ENCODE results near the gene ANXA9.

The ANXA9 gene

DNA sequence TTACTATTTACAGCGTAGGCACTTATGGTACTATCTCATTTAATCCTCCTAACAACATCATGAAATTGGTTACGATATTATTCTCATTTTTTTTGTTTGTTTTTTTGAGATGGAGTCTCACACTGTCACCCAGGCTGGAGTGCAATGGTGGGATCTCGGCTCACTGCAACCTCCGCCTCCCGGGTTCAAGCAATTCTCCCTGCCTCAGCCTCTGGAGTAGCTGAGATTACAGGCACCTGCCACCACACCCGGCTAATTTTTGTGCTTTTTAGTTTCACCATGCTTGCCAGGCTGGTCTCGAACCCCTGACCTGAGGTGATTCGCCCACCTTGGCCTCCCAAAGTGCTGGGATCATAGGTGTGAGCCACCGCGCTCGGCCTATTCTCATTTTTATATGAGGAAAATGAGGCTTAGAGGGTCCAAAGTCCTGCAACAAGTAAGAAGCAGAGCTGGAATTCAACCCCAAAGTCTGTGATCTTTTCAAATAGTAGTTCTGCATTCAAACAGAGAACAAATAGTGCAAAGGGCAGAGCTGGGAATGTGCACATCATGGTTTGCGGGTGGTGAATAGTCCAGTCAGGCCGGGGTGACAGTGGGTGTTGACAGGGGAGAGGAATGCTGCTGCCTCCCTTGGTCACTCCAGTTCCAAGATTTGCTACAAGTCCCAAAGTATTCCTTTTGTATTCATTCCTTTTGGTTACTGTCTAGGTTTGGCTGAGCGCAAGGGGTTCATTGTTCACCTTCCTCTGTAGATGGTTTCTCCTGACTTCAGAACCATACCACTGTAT is 30.8 kb downstream of the ANXA9 start:
- Histone ChIP-seq H3K4me3 (ENCODE audit: low read depth, low read length) (no peak overlapping the region), H3K36me3 (ENCODE audit: control insufficient read depth in 2 of 2, insufficient read depth in 1 of 2, low read length in 2 of 2) (peaks cover 0 to 10% of the 10 kb centered on the region in 2 experiments; a peak in 1 of 3 replicates), H3K27ac (ENCODE audit: extremely low read depth, low read depth, low read length) (no peak overlapping the region), H3K9me3 (ENCODE audit: control insufficient read depth, insufficient read depth, low read depth, low read length) (no peaks in the 10 kb centered on the region), H3K4me1 (ENCODE audit: control insufficient read depth, insufficient read depth, low read length) (0 out of 2 replicates have a peak, but pooled peaks cover under 1% of the 10 kb centered on the region)
- CTCF ChIA-PET, result interaction anchor here (0.6 kb wide), 1 partner anchor 42 kb away, joined by 4 read pairs; no protein-coding TSS in a partner anchor
- TF ChIP-seq ZNF664 (tag by site-specific recombination; IDR thresholded peaks at IDR 0.05) (peak; percentile 97), REPIN1 (tag by site-specific recombination; IDR thresholded peaks at IDR 0.05; ENCODE audit: low read depth) (peak; percentile 87; the same call in 1 of the 2 replicates)
- TF ChIP-seq, protein P1, sequence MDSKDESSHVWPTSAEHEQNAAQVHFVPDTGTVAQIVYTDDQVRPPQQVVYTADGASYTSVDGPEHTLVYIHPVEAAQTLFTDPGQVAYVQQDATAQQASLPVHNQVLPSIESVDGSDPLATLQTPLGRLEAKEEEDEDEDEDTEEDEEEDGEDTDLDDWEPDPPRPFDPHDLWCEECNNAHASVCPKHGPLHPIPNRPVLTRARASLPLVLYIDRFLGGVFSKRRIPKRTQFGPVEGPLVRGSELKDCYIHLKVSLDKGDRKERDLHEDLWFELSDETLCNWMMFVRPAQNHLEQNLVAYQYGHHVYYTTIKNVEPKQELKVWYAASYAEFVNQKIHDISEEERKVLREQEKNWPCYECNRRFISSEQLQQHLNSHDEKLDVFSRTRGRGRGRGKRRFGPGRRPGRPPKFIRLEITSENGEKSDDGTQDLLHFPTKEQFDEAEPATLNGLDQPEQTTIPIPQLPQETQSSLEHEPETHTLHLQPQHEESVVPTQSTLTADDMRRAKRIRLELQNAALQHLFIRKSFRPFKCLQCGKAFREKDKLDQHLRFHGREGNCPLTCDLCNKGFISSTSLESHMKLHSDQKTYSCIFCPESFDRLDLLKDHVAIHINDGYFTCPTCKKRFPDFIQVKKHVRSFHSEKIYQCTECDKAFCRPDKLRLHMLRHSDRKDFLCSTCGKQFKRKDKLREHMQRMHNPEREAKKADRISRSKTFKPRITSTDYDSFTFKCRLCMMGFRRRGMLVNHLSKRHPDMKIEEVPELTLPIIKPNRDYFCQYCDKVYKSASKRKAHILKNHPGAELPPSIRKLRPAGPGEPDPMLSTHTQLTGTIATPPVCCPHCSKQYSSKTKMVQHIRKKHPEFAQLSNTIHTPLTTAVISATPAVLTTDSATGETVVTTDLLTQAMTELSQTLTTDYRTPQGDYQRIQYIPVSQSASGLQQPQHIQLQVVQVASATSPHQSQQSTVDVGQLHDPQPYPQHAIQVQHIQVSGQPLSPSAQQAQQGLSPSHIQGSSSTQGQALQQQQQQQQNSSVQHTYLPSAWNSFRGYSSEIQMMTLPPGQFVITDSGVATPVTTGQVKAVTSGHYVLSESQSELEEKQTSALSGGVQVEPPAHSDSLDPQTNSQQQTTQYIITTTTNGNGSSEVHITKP (tag by site-specific recombination; IDR thresholded peaks at IDR 0.05), result peak; percentile 93
- TF ChIP-seq, protein P2, sequence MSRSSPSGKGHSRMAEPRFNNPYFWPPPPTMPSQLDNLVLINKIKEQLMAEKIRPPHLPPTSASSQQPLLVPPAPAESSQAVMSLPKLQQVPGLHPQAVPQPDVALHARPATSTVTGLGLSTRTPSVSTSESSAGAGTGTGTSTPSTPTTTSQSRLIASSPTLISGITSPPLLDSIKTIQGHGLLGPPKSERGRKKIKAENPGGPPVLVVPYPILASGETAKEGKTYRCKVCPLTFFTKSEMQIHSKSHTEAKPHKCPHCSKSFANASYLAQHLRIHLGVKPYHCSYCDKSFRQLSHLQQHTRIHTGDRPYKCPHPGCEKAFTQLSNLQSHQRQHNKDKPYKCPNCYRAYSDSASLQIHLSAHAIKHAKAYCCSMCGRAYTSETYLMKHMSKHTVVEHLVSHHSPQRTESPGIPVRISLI (tag by site-specific recombination; IDR thresholded peaks at IDR 0.05), result no peak
- POLR2A ChIA-PET, result interaction anchor here (0.7 kb wide), 1 partner anchor 29 kb away, joined by 3 read pairs; no protein-coding TSS in a partner anchor

DNA sequence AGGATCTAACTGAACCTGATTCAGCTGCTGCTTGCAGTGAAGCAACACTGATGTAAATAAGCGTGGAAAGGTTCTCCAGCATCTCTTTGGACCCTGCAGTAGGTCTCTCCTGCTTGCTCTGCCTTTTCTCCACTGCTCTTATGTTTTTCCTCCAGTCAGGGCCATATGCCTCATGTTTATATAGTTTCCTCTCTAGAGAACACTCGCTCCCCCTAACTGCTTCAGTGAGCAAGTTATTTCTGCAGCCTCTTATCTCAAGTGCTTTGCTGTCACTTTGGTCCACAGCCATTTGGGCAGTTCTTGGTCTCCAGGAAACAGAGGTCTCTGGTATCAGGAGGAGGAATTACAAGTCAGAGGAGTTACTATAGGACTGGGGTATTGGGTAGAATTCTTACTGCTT is 31.4 kb downstream of the ANXA9 start:
- H3K4me1 ChIP-seq (ENCODE audit: control insufficient read depth, insufficient read depth, low read length), result no peaks in the 10 kb centered on the region
- CTCF ChIA-PET, result interaction anchor here (0.6 kb wide), 1 partner anchor 42 kb away, joined by 4 read pairs; no protein-coding TSS in a partner anchor
- TF ChIP-seq ZNF596 (tag by site-specific recombination; IDR thresholded peaks at IDR 0.05) (0 out of 2 replicates have a peak, but pooled peaks have one; percentile 26), ZNF366 (tag by site-specific recombination; conservative IDR thresholded peaks at IDR 0.05) (no peak), ZNF501 (tag by site-specific recombination; IDR thresholded peaks at IDR 0.05) (no peak), SP3 (tag by site-specific recombination; IDR thresholded peaks at IDR 0.05) (no peak), TRIM28 (IDR thresholded peaks at IDR 0.05; ENCODE audit: borderline replicate concordance, low read length) (peak; percentile 74; the same call in 1 of the 2 replicates), FEZF1 (tag by site-specific recombination; IDR thresholded peaks at IDR 0.05) (peak; percentile 99)
- TF ChIP-seq, protein P3, sequence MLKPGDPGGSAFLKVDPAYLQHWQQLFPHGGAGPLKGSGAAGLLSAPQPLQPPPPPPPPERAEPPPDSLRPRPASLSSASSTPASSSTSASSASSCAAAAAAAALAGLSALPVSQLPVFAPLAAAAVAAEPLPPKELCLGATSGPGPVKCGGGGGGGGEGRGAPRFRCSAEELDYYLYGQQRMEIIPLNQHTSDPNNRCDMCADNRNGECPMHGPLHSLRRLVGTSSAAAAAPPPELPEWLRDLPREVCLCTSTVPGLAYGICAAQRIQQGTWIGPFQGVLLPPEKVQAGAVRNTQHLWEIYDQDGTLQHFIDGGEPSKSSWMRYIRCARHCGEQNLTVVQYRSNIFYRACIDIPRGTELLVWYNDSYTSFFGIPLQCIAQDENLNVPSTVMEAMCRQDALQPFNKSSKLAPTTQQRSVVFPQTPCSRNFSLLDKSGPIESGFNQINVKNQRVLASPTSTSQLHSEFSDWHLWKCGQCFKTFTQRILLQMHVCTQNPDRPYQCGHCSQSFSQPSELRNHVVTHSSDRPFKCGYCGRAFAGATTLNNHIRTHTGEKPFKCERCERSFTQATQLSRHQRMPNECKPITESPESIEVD (tag by site-specific recombination; IDR thresholded peaks at IDR 0.05), result peak; percentile 71
- TF ChIP-seq, protein P4, sequence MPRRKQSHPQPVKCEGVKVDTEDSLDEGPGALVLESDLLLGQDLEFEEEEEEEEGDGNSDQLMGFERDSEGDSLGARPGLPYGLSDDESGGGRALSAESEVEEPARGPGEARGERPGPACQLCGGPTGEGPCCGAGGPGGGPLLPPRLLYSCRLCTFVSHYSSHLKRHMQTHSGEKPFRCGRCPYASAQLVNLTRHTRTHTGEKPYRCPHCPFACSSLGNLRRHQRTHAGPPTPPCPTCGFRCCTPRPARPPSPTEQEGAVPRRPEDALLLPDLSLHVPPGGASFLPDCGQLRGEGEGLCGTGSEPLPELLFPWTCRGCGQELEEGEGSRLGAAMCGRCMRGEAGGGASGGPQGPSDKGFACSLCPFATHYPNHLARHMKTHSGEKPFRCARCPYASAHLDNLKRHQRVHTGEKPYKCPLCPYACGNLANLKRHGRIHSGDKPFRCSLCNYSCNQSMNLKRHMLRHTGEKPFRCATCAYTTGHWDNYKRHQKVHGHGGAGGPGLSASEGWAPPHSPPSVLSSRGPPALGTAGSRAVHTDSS (tag by site-specific recombination; IDR thresholded peaks at IDR 0.05), result no peak
- TF ChIP-seq, protein P5, sequence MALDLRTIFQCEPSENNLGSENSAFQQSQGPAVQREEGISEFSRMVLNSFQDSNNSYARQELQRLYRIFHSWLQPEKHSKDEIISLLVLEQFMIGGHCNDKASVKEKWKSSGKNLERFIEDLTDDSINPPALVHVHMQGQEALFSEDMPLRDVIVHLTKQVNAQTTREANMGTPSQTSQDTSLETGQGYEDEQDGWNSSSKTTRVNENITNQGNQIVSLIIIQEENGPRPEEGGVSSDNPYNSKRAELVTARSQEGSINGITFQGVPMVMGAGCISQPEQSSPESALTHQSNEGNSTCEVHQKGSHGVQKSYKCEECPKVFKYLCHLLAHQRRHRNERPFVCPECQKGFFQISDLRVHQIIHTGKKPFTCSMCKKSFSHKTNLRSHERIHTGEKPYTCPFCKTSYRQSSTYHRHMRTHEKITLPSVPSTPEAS (tag by site-specific recombination; IDR thresholded peaks at IDR 0.05), result no peak
- TF ChIP-seq, protein P1 (tag by site-specific recombination; IDR thresholded peaks at IDR 0.05), result peak; percentile 57
- TF ChIP-seq, protein P6, sequence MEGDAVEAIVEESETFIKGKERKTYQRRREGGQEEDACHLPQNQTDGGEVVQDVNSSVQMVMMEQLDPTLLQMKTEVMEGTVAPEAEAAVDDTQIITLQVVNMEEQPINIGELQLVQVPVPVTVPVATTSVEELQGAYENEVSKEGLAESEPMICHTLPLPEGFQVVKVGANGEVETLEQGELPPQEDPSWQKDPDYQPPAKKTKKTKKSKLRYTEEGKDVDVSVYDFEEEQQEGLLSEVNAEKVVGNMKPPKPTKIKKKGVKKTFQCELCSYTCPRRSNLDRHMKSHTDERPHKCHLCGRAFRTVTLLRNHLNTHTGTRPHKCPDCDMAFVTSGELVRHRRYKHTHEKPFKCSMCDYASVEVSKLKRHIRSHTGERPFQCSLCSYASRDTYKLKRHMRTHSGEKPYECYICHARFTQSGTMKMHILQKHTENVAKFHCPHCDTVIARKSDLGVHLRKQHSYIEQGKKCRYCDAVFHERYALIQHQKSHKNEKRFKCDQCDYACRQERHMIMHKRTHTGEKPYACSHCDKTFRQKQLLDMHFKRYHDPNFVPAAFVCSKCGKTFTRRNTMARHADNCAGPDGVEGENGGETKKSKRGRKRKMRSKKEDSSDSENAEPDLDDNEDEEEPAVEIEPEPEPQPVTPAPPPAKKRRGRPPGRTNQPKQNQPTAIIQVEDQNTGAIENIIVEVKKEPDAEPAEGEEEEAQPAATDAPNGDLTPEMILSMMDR (tag by site-specific recombination; IDR thresholded peaks at IDR 0.05), result peak; percentile 24; the same call in 1 of the 2 replicates

More for the DNA sequence above, 31.4 kb downstream of the ANXA9 start:
- H3K27ac ChIP-seq (ENCODE audit: extremely low read depth, low read depth, low read length), result no peak overlapping the region
- H3K9me3 ChIP-seq (ENCODE audit: control insufficient read depth, insufficient read depth, low read depth, low read length), result no peaks in the 10 kb centered on the region
- POLR2A ChIA-PET, result no interaction called here
- H3K36me3 ChIP-seq (ENCODE audit: control insufficient read depth in 2 of 2, insufficient read depth in 1 of 2, low read length in 2 of 2), result peaks cover 2 to 16% of the 10 kb centered on the region in 2 experiments; a peak in 2 of 3 replicates
- no peak overlapping the region for H3K4me3 ChIP-seq (ENCODE audit: low read depth, low read length)
